Calu3 (cell line): ENCODE data around the gene SLC27A3. TPM values are rescaled to one million over a fixed set of nuclear protein-coding genes. Genes with fewer than 3 reads are reported as not detected.
A peak's percentile ranks its signal among the peaks of the same experiment; 100 is the strongest.

Experiments used
- BruUV-seq: library from RNA; stranded (reverse); fragments of 400-500 nt; replicated peaks from 2 replicates; lab custom pipeline; 2021; lab: Mats Ljungman, UMichigan
- CTCF ChIA-PET: fragments of 300-600 bp; sonication (Branson Sonifier 250); formaldehyde crosslinking; loops from one replicate; lab custom pipeline; 2022; ENCODE audit warnings: antibody characterized with exemption; lab: Charles Lee
- DNase-seq: peaks from one replicate; pipeline ENCODE4 v3.0.0; 2022
- H3K27ac Mint-ChIP-seq: one replicate; pipeline ENCODE4 v1.8.0; 2022; ENCODE audit warnings: mixed read lengths; ENCODE audit not compliant: unreplicated experiment
- H3K27me3 Mint-ChIP-seq: one replicate; pipeline ENCODE4 v1.8.0; 2022; ENCODE audit warnings: mixed read lengths; ENCODE audit not compliant: unreplicated experiment
- H3K36me3 Mint-ChIP-seq: one replicate; pipeline ENCODE4 v1.8.0; 2022; ENCODE audit warnings: mild to moderate bottlenecking, moderate library complexity, mixed read lengths; ENCODE audit not compliant: insufficient read depth, unreplicated experiment
- H3K4me1 Mint-ChIP-seq: one replicate; pipeline ENCODE4 v1.8.0; 2022; ENCODE audit warnings: mild to moderate bottlenecking, low read depth, mixed read lengths; ENCODE audit not compliant: unreplicated experiment
- H3K4me3 Mint-ChIP-seq: one replicate; pipeline ENCODE4 v1.8.0; 2022; ENCODE audit warnings: mild to moderate bottlenecking, low read depth, moderate library complexity, mixed read lengths; ENCODE audit not compliant: unreplicated experiment
- H3K9me3 Mint-ChIP-seq: one replicate; pipeline ENCODE4 v1.8.0; 2022; ENCODE audit warnings: low read depth, mixed read lengths; ENCODE audit not compliant: unreplicated experiment
- intact Hi-C: fragments of 100-400 bp; cut with micrococcal nuclease; formaldehyde crosslinking; loops from one replicate; pipeline ENCODE4 v1.10.0; 2022; ENCODE audit not compliant: unreplicated experiment
- total RNA-seq: library from RNA; stranded (reverse); gene quantifications from 2 replicates; pipeline ENCODE4 v1.2.3, GENCODE V29; 2022
- TF ChIP-seq, protein P1 (sequence below): fragments of 200-600 bp; IDR thresholded peaks from one replicate; pipeline ENCODE4 v1.8.0; 2022; ENCODE audit warnings: antibody characterized with exemption; ENCODE audit not compliant: unreplicated experiment

SLC27A3 gene
- total RNA-seq, 1 experiment from 2014 or later, result 11.9 TPM

DNA sequence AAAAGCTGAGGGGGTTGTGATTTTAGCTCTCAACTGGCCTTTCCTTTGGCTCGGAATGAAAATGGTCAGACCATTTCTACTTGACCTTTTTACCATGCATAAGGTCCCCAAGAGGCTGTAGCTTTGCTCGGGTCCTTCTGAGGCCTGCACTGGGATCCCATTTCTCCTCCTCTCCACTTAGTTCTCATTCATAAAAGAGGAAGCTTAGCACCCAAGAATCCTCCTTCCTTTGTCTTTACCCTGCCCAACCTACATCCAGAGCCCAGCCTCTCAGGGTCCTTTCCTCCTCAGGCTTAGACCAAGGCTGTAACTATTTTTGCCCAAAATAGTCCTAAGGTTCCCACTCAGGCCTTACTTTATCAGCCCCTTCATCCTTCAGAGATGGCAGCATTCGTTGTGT lies 6.0 kb upstream of the SLC27A3 start:
- intact Hi-C loops, result no loop called here
- CTCF ChIA-PET, result interaction anchor here (0.7 to 1.0 kb wide), 2 partner anchors 10 to 42 kb away, joined by 3 read pairs; partner anchors contain the start of gene INTS3
- peaks cover 55% of the 10 kb centered on the region for H3K36me3 Mint-ChIP-seq
- H3K27ac Mint-ChIP-seq, result no peak overlapping the region
- DNase-seq, result no peak
- H3K27me3 Mint-ChIP-seq, result no peaks in the 10 kb centered on the region
- H3K4me3 Mint-ChIP-seq, result no peak overlapping the region
- TF ChIP-seq, protein P1, sequence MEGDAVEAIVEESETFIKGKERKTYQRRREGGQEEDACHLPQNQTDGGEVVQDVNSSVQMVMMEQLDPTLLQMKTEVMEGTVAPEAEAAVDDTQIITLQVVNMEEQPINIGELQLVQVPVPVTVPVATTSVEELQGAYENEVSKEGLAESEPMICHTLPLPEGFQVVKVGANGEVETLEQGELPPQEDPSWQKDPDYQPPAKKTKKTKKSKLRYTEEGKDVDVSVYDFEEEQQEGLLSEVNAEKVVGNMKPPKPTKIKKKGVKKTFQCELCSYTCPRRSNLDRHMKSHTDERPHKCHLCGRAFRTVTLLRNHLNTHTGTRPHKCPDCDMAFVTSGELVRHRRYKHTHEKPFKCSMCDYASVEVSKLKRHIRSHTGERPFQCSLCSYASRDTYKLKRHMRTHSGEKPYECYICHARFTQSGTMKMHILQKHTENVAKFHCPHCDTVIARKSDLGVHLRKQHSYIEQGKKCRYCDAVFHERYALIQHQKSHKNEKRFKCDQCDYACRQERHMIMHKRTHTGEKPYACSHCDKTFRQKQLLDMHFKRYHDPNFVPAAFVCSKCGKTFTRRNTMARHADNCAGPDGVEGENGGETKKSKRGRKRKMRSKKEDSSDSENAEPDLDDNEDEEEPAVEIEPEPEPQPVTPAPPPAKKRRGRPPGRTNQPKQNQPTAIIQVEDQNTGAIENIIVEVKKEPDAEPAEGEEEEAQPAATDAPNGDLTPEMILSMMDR, result no peak
- H3K9me3 Mint-ChIP-seq, result no peaks in the 10 kb centered on the region
- H3K4me1 Mint-ChIP-seq, result peaks cover 8% of the 10 kb centered on the region
- no TSS peak for BruUV-seq

DNA sequence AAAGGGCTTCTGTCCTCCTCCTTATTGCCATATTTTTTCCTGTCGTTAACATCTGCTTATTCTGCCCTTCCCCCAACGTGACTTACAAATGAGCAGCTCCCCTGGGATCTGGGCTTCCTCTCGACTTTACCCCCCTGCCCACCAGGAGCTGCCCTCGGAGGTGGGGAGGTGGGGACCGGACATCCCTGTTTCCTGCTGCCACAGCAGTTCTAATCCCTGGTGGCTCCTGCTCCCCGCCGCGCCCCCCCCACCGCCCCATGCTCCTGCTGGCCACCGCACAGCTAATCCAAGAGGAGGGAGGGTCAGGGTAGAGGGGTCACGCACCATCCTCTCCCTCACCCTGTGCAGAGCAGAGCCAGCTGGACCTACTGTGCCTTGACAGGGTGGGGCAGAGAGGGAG lies 4.4 kb upstream of the SLC27A3 start:
- Mint-ChIP-seq H3K36me3 (peaks cover 67% of the 10 kb centered on the region), H3K9me3 (no peaks in the 10 kb centered on the region), H3K27me3 (no peaks in the 10 kb centered on the region), H3K4me3 (no peak overlapping the region), H3K27ac (no peak overlapping the region), H3K4me1 (peaks cover 14% of the 10 kb centered on the region)
- intact Hi-C loops, result no loop called here
- no TSS peak for BruUV-seq
- DNase-seq, result no peak
- TF ChIP-seq, protein P1, result no peak
- CTCF ChIA-PET, result no interaction called here

DNA sequence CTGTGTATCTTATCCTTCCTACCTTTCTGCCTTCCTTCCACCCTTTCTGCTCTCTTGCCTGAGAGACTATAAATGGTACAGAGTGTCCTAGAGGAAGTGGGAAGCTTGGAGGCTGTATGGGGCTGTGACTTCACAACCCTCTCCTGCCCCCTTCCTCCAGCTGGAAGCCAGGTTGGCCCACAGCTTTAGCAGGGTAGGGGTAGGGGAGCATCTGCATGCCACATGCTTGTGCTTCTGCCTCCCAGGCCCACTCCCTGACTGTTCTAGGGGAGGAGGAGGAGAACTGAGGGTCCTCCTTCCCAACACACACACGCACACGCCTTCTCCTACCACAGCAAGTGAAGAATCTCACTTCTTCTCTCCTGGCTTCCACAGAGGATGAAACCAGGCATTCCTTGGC lies 3.9 kb upstream of the SLC27A3 start:
- Mint-ChIP-seq H3K27me3 (no peaks in the 10 kb centered on the region), H3K9me3 (no peaks in the 10 kb centered on the region), H3K27ac (no peak overlapping the region), H3K4me1 (peaks cover 14% of the 10 kb centered on the region), H3K4me3 (no peak overlapping the region), H3K36me3 (peaks cover 64% of the 10 kb centered on the region)
- TF ChIP-seq, protein P1, result no peak
- CTCF ChIA-PET, result no interaction called here
- BruUV-seq, result no TSS peak
- intact Hi-C loops, result no loop called here
- DNase-seq, result no peak

DNA sequence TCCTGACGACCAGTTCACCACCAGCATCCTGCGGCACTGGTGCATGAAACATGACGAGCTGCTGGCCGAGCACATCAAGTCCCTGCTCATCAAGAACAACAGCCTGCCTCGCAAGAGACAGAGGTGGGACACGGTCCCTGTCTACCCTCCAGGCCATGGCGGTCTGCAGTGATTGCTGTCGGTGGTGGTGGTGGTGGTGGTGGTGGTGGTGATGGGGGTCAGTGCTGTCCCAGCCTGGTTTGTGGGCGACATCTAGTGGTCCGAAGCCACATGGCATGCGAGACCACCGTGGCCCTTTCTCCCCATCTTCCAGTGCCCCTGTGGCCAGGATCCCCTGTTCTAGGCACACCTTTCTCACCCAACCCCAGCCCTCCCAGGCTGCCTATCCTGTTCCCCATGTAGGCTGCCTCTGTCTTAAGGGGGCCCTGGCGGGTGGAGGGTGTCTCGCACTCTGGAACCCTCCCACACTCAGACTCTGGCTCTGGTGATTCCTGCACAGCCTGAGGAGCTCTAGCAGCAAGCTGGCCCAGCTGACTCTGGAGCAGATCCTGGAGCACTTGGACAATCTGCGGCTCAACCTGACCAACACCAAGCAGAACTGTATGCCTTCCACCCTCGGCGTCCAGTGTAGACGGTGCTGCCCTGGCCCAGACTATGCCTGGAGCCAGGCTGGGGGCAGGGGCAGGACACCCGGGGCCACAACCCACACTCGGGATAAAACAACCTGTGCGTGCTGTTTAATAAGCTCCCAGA lies 3.2 kb upstream of the SLC27A3 start:
- H3K4me3 Mint-ChIP-seq, result no peak overlapping the region
- peaks cover 14% of the 10 kb centered on the region for H3K4me1 Mint-ChIP-seq
- no peak for DNase-seq
- H3K36me3 Mint-ChIP-seq, result peaks cover 63% of the 10 kb centered on the region
- BruUV-seq, result no TSS peak
- intact Hi-C loops, result no loop called here
- TF ChIP-seq, protein P1, result peak; percentile 49
- no peaks in the 10 kb centered on the region for H3K27me3 Mint-ChIP-seq
- H3K27ac Mint-ChIP-seq, result no peak overlapping the region
- no peaks in the 10 kb centered on the region for H3K9me3 Mint-ChIP-seq
- CTCF ChIA-PET, result no interaction called here
